Astrocyte of the hippocampus (primary cell): Measurements from ENCODE around the gene ARL15.
A peak's percentile ranks its signal among the peaks of the same experiment; 100 is the strongest.
"Not testable (repeated sequence)": the region's sequence is repeated elsewhere in the genome, so short reads cannot be mapped to it uniquely, and the experiment has no call there.

Experiments
- DNase-seq: peaks from one replicate; pipeline ENCODE4 v3.0.0; 2011; ENCODE audit warnings: low read depth, low spot score

ARL15 gene

DNA sequence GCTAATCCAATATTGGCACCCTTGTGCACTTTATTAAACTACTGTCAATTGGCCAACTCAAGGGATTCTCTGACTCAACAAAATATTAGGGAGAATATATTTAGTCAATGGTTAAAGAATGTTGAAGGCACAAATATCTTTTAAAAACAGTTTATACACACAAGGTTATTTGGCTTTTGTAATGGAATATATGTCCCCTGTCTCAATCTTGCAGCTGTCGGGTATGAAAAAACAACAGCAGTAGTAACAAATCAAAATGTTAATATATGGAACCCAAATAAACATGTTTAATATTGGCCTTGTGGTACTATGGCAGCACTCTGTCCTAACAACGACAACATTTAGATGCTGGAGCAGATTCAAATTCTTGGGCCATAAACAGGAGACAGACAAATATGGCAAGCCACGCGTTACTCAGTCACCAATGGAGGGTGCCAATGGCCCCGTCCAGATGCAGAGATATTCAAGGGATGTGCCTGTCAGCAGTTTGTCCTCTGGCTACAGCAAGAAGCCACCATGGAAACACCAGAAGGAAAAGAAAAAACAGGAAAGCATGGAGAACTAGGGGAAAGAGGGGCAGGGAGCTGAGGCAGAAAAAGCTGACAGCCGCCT lies 408.0 kb downstream of the ARL15 start:
- no peak for DNase-seq

GRCh38 chr5:53900677-53901076 lies 409.7 kb downstream of the ARL15 start:
- no peak for DNase-seq

DNA sequence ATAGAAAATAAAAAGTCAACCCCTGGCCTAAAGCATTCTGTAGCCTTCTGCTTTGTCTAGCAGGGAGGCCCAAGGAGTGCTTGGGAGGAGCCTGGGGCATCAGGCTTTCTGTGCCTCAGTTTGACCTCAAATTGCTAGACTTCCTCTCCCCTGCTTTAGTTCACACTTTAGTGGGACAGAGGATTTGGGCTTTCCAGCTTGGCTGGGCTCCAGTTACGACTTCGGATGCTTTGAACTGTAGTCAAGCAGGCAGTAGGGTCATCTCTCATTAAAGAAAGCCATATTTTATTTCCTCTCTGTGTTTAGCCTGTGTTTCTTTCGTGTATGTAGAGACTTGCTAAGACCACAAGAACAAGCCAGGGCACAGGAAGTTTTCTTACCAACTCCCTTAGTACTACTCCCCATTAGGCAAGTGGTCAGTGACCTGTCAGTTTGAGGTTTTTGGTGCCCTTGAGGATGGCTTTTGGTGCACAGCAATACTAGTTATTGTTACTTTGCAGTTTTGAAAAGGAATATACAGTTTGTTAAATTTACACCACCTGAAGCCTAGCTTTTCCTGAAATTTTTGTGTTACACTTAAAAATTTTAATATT lies 415.2 kb downstream of the ARL15 start:
- DNase-seq = no peak

DNA sequence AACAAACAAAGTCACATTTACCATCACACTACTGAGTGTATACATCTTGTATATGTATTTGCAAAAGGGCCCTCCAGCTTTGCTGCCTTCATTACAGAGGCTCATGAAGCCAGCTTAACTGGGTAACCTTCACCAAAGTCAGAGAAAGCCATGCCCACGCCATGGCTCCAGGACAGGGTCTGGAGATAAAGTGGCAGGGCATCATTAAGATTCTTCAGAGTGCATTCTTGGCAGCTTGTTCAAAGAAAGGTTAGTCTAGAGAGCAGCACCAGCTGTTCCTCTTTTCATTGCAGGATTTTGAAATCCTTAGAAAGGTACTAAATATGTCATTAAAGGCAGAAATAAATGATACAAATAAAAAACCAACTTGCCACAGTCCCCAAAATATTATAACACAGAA lies 416.7 kb downstream of the ARL15 start:
- no peak for DNase-seq

DNA sequence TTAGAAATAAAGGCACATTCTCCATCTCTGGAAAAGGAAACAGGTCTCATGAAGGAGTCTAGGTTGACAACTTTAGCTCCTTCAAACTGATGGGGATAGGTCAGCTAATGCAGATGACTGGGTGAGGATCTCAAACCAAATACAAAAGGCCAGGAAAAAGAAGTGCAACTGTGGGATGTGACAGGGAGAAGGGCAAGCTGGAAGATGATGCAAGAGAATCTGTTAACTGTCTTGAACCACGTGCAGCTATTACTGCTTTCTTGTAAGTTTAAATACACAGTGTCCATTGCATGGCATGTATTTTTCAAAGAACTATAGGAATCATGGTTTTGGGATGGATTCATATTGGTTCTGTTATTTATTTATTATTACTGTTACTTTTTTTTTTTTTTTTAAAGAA lies 418.1 kb downstream of the ARL15 start:
- no peak for DNase-seq

- DNase-seq = no peak
Measured at GRCh38 chr5:53891159-53891558, 419.2 kb downstream of the ARL15 start.

- DNase-seq = no peak
Measured at GRCh38 chr5:53890490-53890889, 419.9 kb downstream of the ARL15 start.

DNA sequence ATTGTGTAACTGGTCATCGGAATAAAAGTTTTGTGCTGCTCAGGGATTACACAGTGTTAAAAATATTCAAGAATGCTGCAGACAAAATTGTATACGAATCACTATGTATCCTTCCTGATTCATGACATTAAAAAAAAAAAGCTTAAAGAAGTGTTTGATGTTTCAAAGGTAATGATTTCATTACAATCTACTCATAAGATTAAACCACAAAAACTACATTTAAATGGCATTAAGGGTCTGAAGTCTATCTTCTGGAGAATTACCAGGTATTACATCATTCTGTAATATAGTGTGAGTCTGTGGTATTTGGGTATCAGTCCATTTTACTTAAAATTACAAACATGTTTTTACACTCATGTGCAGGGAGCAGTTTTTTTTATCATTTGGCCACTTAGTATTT lies 425.5 kb downstream of the ARL15 start:
- no peak for DNase-seq

GRCh38 chr5:53884417-53884816 lies 426.0 kb downstream of the ARL15 start:
- no peak for DNase-seq

DNA sequence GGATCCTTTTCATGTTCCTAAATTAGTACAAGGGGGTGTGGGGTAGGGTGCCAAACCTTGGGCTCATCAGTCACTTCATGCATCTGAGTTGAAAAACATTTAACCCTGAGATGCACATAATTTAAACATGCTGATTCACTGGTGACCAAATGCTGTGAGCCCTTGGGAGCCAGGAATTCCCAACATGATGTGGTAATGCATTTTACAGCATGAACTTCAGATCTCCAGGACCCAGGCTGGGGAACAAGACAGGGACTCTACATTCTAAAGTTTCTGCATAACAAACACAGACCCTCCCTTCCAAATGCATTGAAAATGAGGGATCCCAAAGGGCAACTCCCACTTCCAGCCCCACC lies 427.7 kb downstream of the ARL15 start:
- peak; percentile 8 for DNase-seq

DNA sequence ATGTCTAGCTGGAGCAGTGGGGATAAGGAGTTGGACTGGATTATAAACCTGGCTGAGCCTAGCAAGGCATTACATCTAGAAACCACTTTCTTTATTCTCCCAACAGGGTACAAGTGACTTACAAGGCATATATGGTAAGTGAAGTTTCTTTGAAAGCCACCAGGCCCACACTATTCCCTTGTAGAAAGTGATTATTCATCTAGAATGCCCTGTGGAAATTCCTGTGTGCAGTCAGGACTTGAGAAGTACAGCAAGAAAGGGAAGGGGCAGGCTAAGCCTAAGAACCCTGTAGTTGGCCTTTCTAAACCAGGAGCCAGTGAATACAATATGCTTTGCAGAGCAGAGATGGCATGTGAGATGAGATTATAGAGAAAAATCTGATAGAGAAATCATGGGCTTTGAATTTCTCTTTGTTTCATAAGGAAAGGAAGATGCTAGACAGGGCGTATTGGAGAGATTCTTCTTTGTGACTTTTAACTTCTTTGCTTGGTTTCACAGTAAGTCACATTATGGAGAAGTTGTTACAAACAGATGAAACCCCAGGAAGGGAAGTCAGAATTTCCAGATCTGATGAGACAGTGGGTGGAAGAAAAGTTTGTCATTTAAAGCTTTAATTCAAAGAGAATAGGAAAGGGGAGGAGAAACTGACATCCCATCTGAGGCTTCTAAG lies 428.2 kb downstream of the ARL15 start:
- DNase-seq = no peak

GRCh38 chr5:53879708-53880323 lies 430.6 kb downstream of the ARL15 start:
- no peak for DNase-seq

DNA sequence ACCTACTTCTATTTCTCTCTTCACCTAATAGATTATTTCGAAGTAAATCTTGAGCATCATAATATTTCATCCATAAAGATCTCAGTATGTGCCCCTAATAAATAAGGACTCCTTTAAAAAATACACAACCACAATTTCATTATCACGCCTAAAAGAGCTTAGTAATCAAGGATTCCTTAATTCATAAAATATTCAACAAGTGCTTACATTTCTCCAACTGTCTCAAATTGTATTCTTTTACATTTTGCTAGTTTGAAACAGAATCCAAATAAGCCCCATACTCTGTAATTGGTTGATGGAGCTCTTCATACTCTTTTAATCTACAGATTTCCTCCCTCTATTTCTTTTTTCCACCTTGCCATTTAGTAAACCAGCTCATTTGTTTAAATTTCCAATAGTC lies 432.4 kb downstream of the ARL15 start:
- DNase-seq = no peak

GRCh38 chr5:53877243-53877642 lies 433.1 kb downstream of the ARL15 start:
- peak; percentile 69 for DNase-seq

GRCh38 chr5:53874409-53874808 lies 436.0 kb downstream of the ARL15 start:
- DNase-seq = peak; percentile 19

GRCh38 chr5:53873235-53873634 lies 437.1 kb downstream of the ARL15 start:
- no peak for DNase-seq

DNA sequence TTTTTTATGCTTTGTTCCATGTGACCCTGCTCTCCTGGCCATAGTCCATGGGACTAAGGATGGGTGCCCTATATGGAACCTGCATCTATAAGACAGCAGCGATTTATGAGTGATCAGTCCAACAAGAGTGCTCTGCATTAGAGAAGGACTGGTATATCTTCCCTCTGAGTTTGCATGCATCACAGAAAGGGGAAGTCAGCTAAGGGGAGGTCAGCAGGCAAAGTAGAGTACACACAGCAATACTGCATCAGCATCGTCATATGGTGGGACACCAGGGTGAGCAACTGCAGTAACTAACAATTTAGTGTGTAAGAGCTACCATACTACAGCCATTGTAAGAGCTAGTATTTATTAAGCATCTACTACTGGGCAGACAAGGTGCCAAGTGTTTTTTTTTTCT lies 438.6 kb downstream of the ARL15 start:
- DNase-seq = no peak

GRCh38 chr5:53871050-53871449 lies 439.3 kb downstream of the ARL15 start:
- DNase-seq = no peak

DNA sequence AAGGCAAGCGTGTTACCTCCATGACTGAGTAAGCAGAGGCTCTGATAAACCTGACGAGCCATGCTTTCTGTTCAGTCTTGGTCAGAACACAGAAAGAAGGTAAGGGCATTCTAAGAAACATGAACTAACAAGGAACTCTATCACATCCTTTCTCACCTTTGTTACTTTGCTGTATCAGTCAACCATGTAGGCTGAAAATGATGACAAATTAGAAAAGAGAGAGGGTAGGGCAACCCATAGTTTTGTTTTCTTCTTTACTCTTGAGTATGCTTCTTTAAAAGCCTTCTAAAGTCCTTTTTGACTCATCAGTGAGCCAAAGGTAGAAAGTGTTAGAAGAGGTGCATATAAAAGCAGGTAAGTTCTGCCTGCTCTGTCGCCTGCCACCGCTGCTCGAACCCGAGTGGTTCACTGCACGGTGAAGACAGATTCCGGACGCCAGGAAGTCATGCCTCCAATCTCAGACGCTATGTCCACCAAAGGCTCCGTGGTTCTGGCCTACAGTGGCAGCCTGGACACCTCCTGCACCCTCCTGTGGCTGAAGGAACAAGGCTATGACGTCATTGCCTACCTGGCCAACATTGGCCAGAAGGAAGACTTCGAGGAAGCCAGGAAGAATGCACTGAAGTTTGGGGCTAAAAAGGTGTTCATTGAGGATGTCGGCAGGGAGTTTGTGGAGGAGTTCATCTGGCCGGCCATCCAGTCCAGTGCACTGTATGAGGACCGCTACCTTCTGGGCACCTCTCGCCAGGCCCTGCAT lies 451.5 kb downstream of the ARL15 start:
- no peak for DNase-seq

GRCh38 chr5:53856506-53856905 lies 453.9 kb downstream of the ARL15 start:
- no peak for DNase-seq

DNA sequence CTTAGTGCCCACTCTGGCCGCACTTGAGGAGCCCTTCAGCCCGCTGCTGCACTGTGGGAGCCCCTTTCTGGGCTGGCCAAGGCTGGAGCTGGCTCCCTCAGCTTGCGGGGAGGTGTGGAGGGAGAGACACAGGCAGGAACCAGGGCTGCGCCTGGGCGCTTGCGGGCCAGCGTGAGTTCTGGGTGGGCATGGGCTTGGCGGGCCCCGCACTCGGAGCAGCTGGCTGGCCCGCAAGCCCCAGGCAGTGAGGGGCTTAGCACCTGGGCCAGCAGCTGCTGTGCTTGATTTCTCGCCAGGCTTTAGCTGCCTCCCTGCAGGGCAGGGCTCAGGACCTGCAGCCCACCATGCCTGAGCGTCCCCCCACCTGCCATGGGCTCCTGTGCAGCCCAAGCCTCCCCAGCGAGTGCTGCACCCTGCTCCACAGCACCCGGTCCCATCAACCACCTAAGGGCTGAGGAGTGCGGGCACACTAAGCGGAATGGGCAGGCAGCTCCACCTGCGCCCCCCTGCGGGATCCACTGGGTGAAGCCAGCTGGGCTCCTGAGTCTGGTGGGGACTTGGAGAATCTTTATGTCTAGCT lies 473.4 kb downstream of the ARL15 start:
- not testable (repeated sequence) for DNase-seq

DNA sequence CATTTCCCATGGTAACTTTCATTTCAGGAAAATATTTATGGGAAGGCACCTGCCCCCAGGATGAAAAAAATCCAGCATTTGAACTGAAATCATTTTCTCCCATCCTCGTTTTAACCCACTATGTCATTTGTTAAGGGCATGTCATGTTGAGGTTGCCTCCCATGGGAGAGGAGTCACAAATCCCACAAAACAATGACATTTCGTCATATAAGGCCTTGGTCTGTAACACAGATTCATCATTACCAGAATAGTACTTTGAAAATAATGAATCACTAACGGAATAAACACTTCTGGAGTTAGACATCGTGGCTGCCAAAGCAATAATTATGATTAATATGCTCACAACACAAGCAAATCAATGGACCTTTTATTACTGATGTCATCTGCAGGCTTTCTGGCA lies 475.9 kb downstream of the ARL15 start:
- DNase-seq = no peak
